Measurements from ENCODE around the gene MTG1.

MTG1 gene

DNA sequence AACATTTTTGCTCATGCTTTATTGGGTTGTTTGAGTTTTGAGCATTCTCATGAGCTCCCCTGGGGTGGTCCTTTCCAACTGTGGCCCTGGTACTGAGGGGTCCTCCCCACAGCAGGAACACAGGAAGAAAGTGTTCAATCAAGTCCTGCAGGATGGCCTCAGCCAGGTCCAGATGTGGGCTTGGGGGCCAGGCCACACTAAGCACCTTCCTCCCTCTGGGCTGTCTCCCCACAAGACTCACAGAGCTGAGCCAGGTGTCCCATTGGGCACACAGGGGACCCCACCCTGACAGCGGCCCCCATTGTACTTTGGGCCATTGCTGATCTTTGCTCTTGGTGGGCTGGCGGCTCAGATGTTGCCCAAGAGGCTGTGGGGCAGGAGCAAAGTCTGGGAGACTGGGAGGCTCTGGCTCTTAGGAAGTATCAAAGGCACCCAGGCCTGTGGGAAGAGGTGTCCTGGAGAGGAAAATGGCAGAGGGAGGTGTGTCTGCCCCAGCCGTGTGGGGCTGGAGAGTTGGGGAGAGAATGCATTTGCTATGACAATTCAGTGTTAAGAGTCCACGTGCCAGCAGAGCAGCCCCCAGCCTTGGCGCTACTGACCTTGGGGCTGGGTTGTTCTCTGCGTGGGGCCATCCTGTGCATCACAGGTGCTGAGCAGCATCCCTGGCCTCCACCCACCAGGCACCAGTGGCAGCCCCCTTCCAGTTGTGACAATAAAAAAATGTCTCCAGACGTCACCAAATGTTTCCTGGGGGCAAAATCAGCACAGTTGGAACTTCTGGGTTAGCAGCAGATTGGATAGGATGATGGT lies 77.5 kb downstream of the MTG1 start:
- DNase-seq: no peak

Measured in hematopoietic multipotent progenitor cell treated with erythropoietin and hydrocortisone succinate and interleukin-3 and kit ligand, for 8 days (in vitro differentiated cells).